Muscle of leg (tissue), 16 donors: Measurements from ENCODE around the gene MFAP5. TPM values are rescaled to one million over a fixed set of nuclear protein-coding genes. Genes with fewer than 3 reads are reported as not detected.

Experiments
- DNase-seq: peaks from one replicate; pipeline ENCODE4 v3.0.0; 2013
- H3K27ac ChIP-seq: one replicate; pipeline ENCODE4 v1.5.1; 2013; ENCODE audit warnings: mild to moderate bottlenecking, low read length, control low read depth
- H3K27me3 ChIP-seq: one replicate; pipeline ENCODE4 v1.6.1; 2013; ENCODE audit warnings: low read length; ENCODE audit not compliant: control insufficient read depth, insufficient read depth
- H3K36me3 ChIP-seq: one replicate; pipeline ENCODE4 v1.6.1; 2013; ENCODE audit warnings: low read length; ENCODE audit not compliant: control insufficient read depth, insufficient read depth
- H3K4me1 ChIP-seq: one replicate; pipeline ENCODE4 v1.6.1; 2013; ENCODE audit warnings: low read length; ENCODE audit not compliant: control insufficient read depth, insufficient read depth
- H3K4me3 ChIP-seq: one replicate; pipeline ENCODE4 v1.5.1; 2013; ENCODE audit warnings: low read length, control low read depth
- H3K9me3 ChIP-seq: replicated peaks from 2 replicates; pipeline ENCODE4 v1.6.1; 2013; ENCODE audit warnings: low read depth, low read length; ENCODE audit not compliant: control insufficient read depth
- WGBS: methylation state at CpG from one replicate; pipeline ENCODE4 v1.1.5; 2013; ENCODE audit warnings: missing lambda C conversion rate; ENCODE audit not compliant: insufficient coverage; 5-methylcytosine and 5-hydroxymethylcytosine counted together
- long read RNA-seq, 11 donors: transcript quantifications; one replicate each; lab custom pipeline, GENCODE V29; 2026
- polyA plus RNA-seq, 8 donors: library from polyadenylated mRNA; unstranded; fragments of 120-200 nt; gene quantifications; one replicate each; pipeline versions ENCODE4 v1.2.1 to v1.2.3, GENCODE V29; 2013; ENCODE audit warnings: inconsistent platforms in 1 of 8, low replicate concordance in 1 of 8; ENCODE audit not compliant: insufficient read length in 8 of 8, insufficient read depth in 1 of 8
- total RNA-seq: library from RNA; stranded (reverse); fragments of 120-200 nt; gene quantifications from one replicate; pipeline ENCODE4 v1.2.4, GENCODE V29; 2013

The MFAP5 gene
- total RNA-seq (211 TPM), polyA plus RNA-seq (100 to 1,000 TPM in 4 of 8 donors, 10 to 100 TPM in 4; 77.9 to 158 (median 115) TPM)
- long read RNA-seq, donor 1, transcript MFAP5-201 (10 exons, 2,845 nt) = major isoform, 16 of 50 reads
- long read RNA-seq, donor 1, partial matches to known transcripts = 30 of 50 reads
- long read RNA-seq, donor 1, other reads (novel, unspliced or antisense) = 0 of 50 reads
- long read RNA-seq, donor 2, transcript MFAP5-201 (10 exons, 2,845 nt) = major isoform, 11 of 35 reads
- long read RNA-seq, donor 2, partial matches to known transcripts = 22 of 35 reads
- long read RNA-seq, donor 2, other reads (novel, unspliced or antisense) = 0 of 35 reads
- long read RNA-seq, donor 3, transcript MFAP5-201 (10 exons, 2,845 nt) = major isoform, 26 of 82 reads
- long read RNA-seq, donor 3, partial matches to known transcripts = 52 of 82 reads
- long read RNA-seq, donor 3, other reads (novel, unspliced or antisense) = 0 of 82 reads
- long read RNA-seq, donor 4, transcript MFAP5-202 (9 exons, 1,195 nt) = minor isoform, 7 of 77 reads
- long read RNA-seq, donor 4, transcript MFAP5-201 (10 exons, 2,845 nt) = major isoform, 29 of 77 reads
- long read RNA-seq, donor 4, partial matches to known transcripts = 40 of 77 reads
- long read RNA-seq, donor 4, other reads (novel, unspliced or antisense) = 0 of 77 reads
- long read RNA-seq, donor 5, transcript MFAP5-201 (10 exons, 2,845 nt) = major isoform, 138 of 380 reads
- long read RNA-seq, donor 5, transcript MFAP5-202 (9 exons, 1,195 nt) = minor isoform, 26 of 380 reads
- long read RNA-seq, donor 5, transcript MFAP5-207 (11 exons, 620 nt) = minor isoform, 6 of 380 reads
- long read RNA-seq, donor 5, partial matches to known transcripts = 205 of 380 reads
- long read RNA-seq, donor 5, other reads (novel, unspliced or antisense) = 0 of 380 reads
- long read RNA-seq, donor 6, transcript MFAP5-201 (10 exons, 2,845 nt) = major isoform, 77 of 202 reads
- long read RNA-seq, donor 6, transcript MFAP5-202 (9 exons, 1,195 nt) = minor isoform, 12 of 202 reads
- long read RNA-seq, donor 6, partial matches to known transcripts = 106 of 202 reads
- long read RNA-seq, donor 6, other reads (novel, unspliced or antisense) = 0 of 202 reads
- long read RNA-seq, donor 7, transcript MFAP5-201 (10 exons, 2,845 nt) = major isoform, 74 of 234 reads
- long read RNA-seq, donor 7, transcript MFAP5-202 (9 exons, 1,195 nt) = minor isoform, 11 of 234 reads
- long read RNA-seq, donor 7, partial matches to known transcripts = 144 of 234 reads
- long read RNA-seq, donor 7, other reads (novel, unspliced or antisense) = 0 of 234 reads
- long read RNA-seq, donor 8, transcript MFAP5-201 (10 exons, 2,845 nt) = major isoform, 45 of 150 reads
- long read RNA-seq, donor 8, transcript MFAP5-202 (9 exons, 1,195 nt) = minor isoform, 11 of 150 reads
- long read RNA-seq, donor 8, partial matches to known transcripts = 89 of 150 reads
- long read RNA-seq, donor 8, other reads (novel, unspliced or antisense) = 0 of 150 reads
- long read RNA-seq, donor 9, transcript MFAP5-202 (9 exons, 1,195 nt) = minor isoform, 5 of 179 reads
- long read RNA-seq, donor 9, transcript MFAP5-201 (10 exons, 2,845 nt) = major isoform, 54 of 179 reads
- long read RNA-seq, donor 9, partial matches to known transcripts = 118 of 179 reads
- long read RNA-seq, donor 9, other reads (novel, unspliced or antisense) = 0 of 179 reads
- long read RNA-seq, donor 10, transcript MFAP5-201 (10 exons, 2,845 nt) = major isoform, 63 of 226 reads
- long read RNA-seq, donor 10, transcript MFAP5-202 (9 exons, 1,195 nt) = minor isoform, 9 of 226 reads
- long read RNA-seq, donor 10, partial matches to known transcripts = 148 of 226 reads
- long read RNA-seq, donor 10, other reads (novel, unspliced or antisense) = 0 of 226 reads
- long read RNA-seq, donor 11, transcript MFAP5-202 (9 exons, 1,195 nt) = minor isoform, 13 of 432 reads
- long read RNA-seq, donor 11, transcript MFAP5-201 (10 exons, 2,845 nt) = major isoform, 93 of 432 reads
- long read RNA-seq, donor 11, partial matches to known transcripts = 322 of 432 reads
- long read RNA-seq, donor 11, other reads (novel, unspliced or antisense) = 0 of 432 reads

- peak; percentile 97 for DNase-seq
- no peaks in the 10 kb centered on the region for H3K9me3 ChIP-seq
- H3K4me3 ChIP-seq = peak within 1 kb of the TSS; percentile 40
- no peaks in the 10 kb centered on the region for H3K27me3 ChIP-seq
- no peaks in the 10 kb centered on the region for H3K36me3 ChIP-seq
- 0% methylated on average over 1 of the region's 6 CpGs for WGBS
- H3K27ac ChIP-seq = peak within 1 kb of the TSS; percentile 92
- H3K4me1 ChIP-seq = peaks cover 13% of the 10 kb centered on the region
Measured at GRCh38 chr12:8662593-8662992, at the start of gene MFAP5. Gene MFAP5 (minus strand): TSS chr12:8662826. CDS start chr12:8662104, 722 bp downstream.

- peak; percentile 56 for DNase-seq
- Histone ChIP-seq H3K4me3 (no peak overlapping the region), H3K4me1 (peaks cover 7% of the 10 kb centered on the region)
Measured at GRCh38 chr12:8709124-8709830, 46.7 kb upstream of the MFAP5 start.

GRCh38 chr12:8702159-8702558 lies 39.5 kb upstream of the MFAP5 start:
- Histone ChIP-seq H3K4me3 (no peak overlapping the region), H3K27ac (no peak overlapping the region), H3K27me3 (no peaks in the 10 kb centered on the region), H3K9me3 (no peaks in the 10 kb centered on the region), H3K4me1 (peaks cover 7% of the 10 kb centered on the region), H3K36me3 (peaks cover 9% of the 10 kb centered on the region)
- WGBS = no CpG with 5 or more reads among the region's 4 CpGs
- no peak for DNase-seq

More at GRCh38 chr12:8709124-8709830, 46.7 kb upstream of the MFAP5 start:
- Histone ChIP-seq H3K9me3 (no peaks in the 10 kb centered on the region), H3K27me3 (no peaks in the 10 kb centered on the region), H3K27ac (peak overlapping the region; percentile 56), H3K36me3 (peaks cover 16% of the 10 kb centered on the region)
- WGBS = 49% methylated on average over 3 of the region's 6 CpGs

- H3K4me3 ChIP-seq = no peak overlapping the region
- H3K9me3 ChIP-seq = no peaks in the 10 kb centered on the region
- peaks cover 4% of the 10 kb centered on the region for H3K36me3 ChIP-seq
- H3K27me3 ChIP-seq = no peaks in the 10 kb centered on the region
- DNase-seq = peak; percentile 85
- WGBS = no CpG with 5 or more reads among the region's 6 CpGs
- peaks cover 11% of the 10 kb centered on the region for H3K4me1 ChIP-seq
- peak overlapping the region; percentile 54 for H3K27ac ChIP-seq
Measured at GRCh38 chr12:8701046-8701660, 38.5 kb upstream of the MFAP5 start.

- no peak overlapping the region for H3K4me3 ChIP-seq
- no peak for DNase-seq
- H3K4me1 ChIP-seq = peaks cover 11% of the 10 kb centered on the region
- H3K27me3 ChIP-seq = no peaks in the 10 kb centered on the region
- no peaks in the 10 kb centered on the region for H3K9me3 ChIP-seq
- no CpG with 5 or more reads among the region's 4 CpGs for WGBS
- H3K27ac ChIP-seq = peak overlapping the region; percentile 54
- peaks cover 4% of the 10 kb centered on the region for H3K36me3 ChIP-seq
Measured at GRCh38 chr12:8699714-8700113, 37.1 kb upstream of the MFAP5 start.

GRCh38 chr12:8698879-8699278 lies 36.3 kb upstream of the MFAP5 start:
- Histone ChIP-seq H3K36me3 (peaks cover 4% of the 10 kb centered on the region), H3K27me3 (no peaks in the 10 kb centered on the region), H3K4me3 (peak overlapping the region; percentile 98), H3K4me1 (peaks cover 11% of the 10 kb centered on the region), H3K9me3 (no peaks in the 10 kb centered on the region), H3K27ac (peak overlapping the region; percentile 98)
- WGBS = no CpG with 5 or more reads among the region's 2 CpGs
- peak; percentile 46 for DNase-seq

GRCh38 chr12:8698132-8698851 lies 35.7 kb upstream of the MFAP5 start:
- H3K27me3 ChIP-seq = no peaks in the 10 kb centered on the region
- peak overlapping the region; percentile 98 for H3K4me3 ChIP-seq
- no peaks in the 10 kb centered on the region for H3K9me3 ChIP-seq
- WGBS = under 1% methylated on average over 58 of the region's 85 CpGs
- H3K27ac ChIP-seq = peak overlapping the region; percentile 98
- H3K36me3 ChIP-seq = peaks cover 4% of the 10 kb centered on the region
- DNase-seq = peak; percentile 82
- peaks cover 11% of the 10 kb centered on the region for H3K4me1 ChIP-seq
